HepG2 (cell line): ENCODE measurements around the gene DPP7. TPM values are rescaled to one million over a fixed set of nuclear protein-coding genes. Genes with fewer than 3 reads are reported as not detected.

Source experiments
- CC2D1A ChIP-seq: sonication (generic); formaldehyde crosslinking; IDR thresholded peaks from 2 replicates; pipeline ENCODE4 v1.8.1; 2023; ENCODE audit warnings: mild to moderate bottlenecking, missing genetic modification reagents
- CERS6 ChIP-seq: sonication (generic); formaldehyde crosslinking; IDR thresholded peaks from 2 replicates; pipeline ENCODE4 v1.5.0; 2020; ENCODE audit warnings: missing genetic modification reagents
- DRAP1 ChIP-seq: IDR thresholded peaks from 2 replicates; pipeline ENCODE4 v1.6.1; 2016; ENCODE audit warnings: missing genetic modification reagents, missing compliant biosample characterization
- ERF ChIP-seq: IDR thresholded peaks from 2 replicates; pipeline ENCODE4 v1.6.1; 2018; ENCODE audit warnings: missing biosample characterization, missing genetic modification reagents
- FOSL1 ChIP-seq: sonication (generic); formaldehyde crosslinking; IDR thresholded peaks from 2 replicates; pipeline ENCODE4 v1.9.0; 2021; ENCODE audit warnings: missing genetic modification reagents, borderline replicate concordance
- NFAT5 ChIP-seq: sonication (generic); formaldehyde crosslinking; IDR thresholded peaks from 2 replicates; pipeline ENCODE4 v1.4.0; 2020; ENCODE audit warnings: missing genetic modification reagents
- RAD51 ChIP-seq: fragments of 450-650 bp; IDR thresholded peaks from 2 replicates; pipeline ENCODE4 v1.6.1; 2016; ENCODE audit warnings: borderline replicate concordance
- SP4 ChIP-seq: sonication (generic); formaldehyde crosslinking; IDR thresholded peaks from 2 replicates; pipeline ENCODE4 v1.8.1; 2023; ENCODE audit warnings: mild to moderate bottlenecking, missing genetic modification reagents
- TP53 ChIP-seq: sonication (generic); formaldehyde crosslinking; conservative IDR thresholded peaks from 2 replicates; pipeline ENCODE4 v1.4.0; 2020; ENCODE audit warnings: missing genetic modification reagents
- ZFX ChIP-seq: sonication (generic); formaldehyde crosslinking; IDR thresholded peaks from 2 replicates; pipeline ENCODE4 v1.4.0; 2020; ENCODE audit warnings: mild to moderate bottlenecking, low read depth, missing genetic modification reagents, moderate library complexity
- ZKSCAN1 ChIP-seq: fragments of 150-350 bp; IDR thresholded peaks from 2 replicates; pipeline ENCODE4 v1.6.1; 2014; ENCODE audit warnings: low read length
- ZNF160 ChIP-seq: sonication (generic); formaldehyde crosslinking; IDR thresholded peaks from 2 replicates; pipeline ENCODE4 v1.8.0; 2022; ENCODE audit warnings: mild to moderate bottlenecking, inconsistent platforms, missing genetic modification reagents
- ZNF331 ChIP-seq: sonication (generic); formaldehyde crosslinking; IDR thresholded peaks from 2 replicates; pipeline ENCODE4 v1.4.0; 2020; ENCODE audit warnings: missing genetic modification reagents
- ZNF776 ChIP-seq: sonication (generic); formaldehyde crosslinking; IDR thresholded peaks from 2 replicates; pipeline ENCODE4 v1.4.0; 2020; ENCODE audit warnings: mild to moderate bottlenecking, missing genetic modification reagents
- polyA plus RNA-seq, 8 experiments: library from polyadenylated mRNA; depleted of rRNA in 3 of 8; stranded (reverse) in 7 of 8; unstranded in 1 of 8; fragments of >200 nt; fragmentation: Illumina TruSeq in 4 of 8; extraction: Trizol in 4 of 8; gene quantifications; 2 replicates each; pipeline versions ENCODE4 v1.2.1 to v1.2.3, GENCODE V29; 2011 to 2016; ENCODE audit warnings: low read depth in 4 of 8, missing spikeins in 1 of 8, mixed read lengths in 1 of 8; ENCODE audit not compliant: insufficient read depth in 1 of 8
- total RNA-seq, 5 experiments: library from RNA; depleted of rRNA; stranded (reverse); fragments of >200 nt; fragmentation: Illumina TruSeq; extraction: Trizol; gene quantifications; 2 replicates each; pipeline ENCODE4 v1.2.3, GENCODE V29; 2016; ENCODE audit warnings: low read depth in 1 of 5
- TF ChIP-seq, protein P1 (sequence below): sonication (generic); formaldehyde crosslinking; IDR thresholded peaks from 2 replicates; pipeline ENCODE4 v1.5.0; 2020; ENCODE audit warnings: mild to moderate bottlenecking, missing genetic modification reagents
- TF ChIP-seq, protein P2 (sequence below): sonication (generic); formaldehyde crosslinking; IDR thresholded peaks from 2 replicates; pipeline ENCODE4; 2020; ENCODE audit warnings: missing genetic modification reagents, mild to moderate bottlenecking, borderline replicate concordance

Gene DPP7
- total and polyA plus RNA-seq, 2 of the 13 experiments (the other 11 are each of a cell fraction or from before 2014, with no cell fraction given): 1.2 to 4.5 TPM

- no peak for TF ChIP-seq ERF (CRISPR knock-in tag)
- no peak for TF ChIP-seq RAD51
- no peak for TF ChIP-seq ZNF331 (CRISPR knock-in tag)
- TF ChIP-seq ZNF160 (CRISPR knock-in tag): no peak
- TF ChIP-seq ZNF776 (CRISPR knock-in tag): no peak
- no peak for TF ChIP-seq ZKSCAN1
- TF ChIP-seq, protein P1, sequence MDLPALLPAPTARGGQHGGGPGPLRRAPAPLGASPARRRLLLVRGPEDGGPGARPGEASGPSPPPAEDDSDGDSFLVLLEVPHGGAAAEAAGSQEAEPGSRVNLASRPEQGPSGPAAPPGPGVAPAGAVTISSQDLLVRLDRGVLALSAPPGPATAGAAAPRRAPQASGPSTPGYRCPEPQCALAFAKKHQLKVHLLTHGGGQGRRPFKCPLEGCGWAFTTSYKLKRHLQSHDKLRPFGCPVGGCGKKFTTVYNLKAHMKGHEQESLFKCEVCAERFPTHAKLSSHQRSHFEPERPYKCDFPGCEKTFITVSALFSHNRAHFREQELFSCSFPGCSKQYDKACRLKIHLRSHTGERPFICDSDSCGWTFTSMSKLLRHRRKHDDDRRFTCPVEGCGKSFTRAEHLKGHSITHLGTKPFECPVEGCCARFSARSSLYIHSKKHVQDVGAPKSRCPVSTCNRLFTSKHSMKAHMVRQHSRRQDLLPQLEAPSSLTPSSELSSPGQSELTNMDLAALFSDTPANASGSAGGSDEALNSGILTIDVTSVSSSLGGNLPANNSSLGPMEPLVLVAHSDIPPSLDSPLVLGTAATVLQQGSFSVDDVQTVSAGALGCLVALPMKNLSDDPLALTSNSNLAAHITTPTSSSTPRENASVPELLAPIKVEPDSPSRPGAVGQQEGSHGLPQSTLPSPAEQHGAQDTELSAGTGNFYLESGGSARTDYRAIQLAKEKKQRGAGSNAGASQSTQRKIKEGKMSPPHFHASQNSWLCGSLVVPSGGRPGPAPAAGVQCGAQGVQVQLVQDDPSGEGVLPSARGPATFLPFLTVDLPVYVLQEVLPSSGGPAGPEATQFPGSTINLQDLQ: peak; percentile 70; the same call in 1 of the 2 replicates
- no peak for TF ChIP-seq DRAP1 (CRISPR knock-in tag)
- TF ChIP-seq FOSL1: no peak
- TF ChIP-seq TP53 (CRISPR knock-in tag): no peak
- no peak for TF ChIP-seq CC2D1A (CRISPR knock-in tag)
- TF ChIP-seq SP4 (CRISPR knock-in tag): no peak
- 0 out of 2 replicates have a peak, but pooled peaks have one; percentile 43 for TF ChIP-seq ZFX (CRISPR knock-in tag)
- TF ChIP-seq, protein P2, sequence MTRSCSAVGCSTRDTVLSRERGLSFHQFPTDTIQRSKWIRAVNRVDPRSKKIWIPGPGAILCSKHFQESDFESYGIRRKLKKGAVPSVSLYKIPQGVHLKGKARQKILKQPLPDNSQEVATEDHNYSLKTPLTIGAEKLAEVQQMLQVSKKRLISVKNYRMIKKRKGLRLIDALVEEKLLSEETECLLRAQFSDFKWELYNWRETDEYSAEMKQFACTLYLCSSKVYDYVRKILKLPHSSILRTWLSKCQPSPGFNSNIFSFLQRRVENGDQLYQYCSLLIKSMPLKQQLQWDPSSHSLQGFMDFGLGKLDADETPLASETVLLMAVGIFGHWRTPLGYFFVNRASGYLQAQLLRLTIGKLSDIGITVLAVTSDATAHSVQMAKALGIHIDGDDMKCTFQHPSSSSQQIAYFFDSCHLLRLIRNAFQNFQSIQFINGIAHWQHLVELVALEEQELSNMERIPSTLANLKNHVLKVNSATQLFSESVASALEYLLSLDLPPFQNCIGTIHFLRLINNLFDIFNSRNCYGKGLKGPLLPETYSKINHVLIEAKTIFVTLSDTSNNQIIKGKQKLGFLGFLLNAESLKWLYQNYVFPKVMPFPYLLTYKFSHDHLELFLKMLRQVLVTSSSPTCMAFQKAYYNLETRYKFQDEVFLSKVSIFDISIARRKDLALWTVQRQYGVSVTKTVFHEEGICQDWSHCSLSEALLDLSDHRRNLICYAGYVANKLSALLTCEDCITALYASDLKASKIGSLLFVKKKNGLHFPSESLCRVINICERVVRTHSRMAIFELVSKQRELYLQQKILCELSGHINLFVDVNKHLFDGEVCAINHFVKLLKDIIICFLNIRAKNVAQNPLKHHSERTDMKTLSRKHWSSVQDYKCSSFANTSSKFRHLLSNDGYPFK (CRISPR knock-in tag): no peak; the same call in 1 of the 2 replicates
- TF ChIP-seq CERS6 (CRISPR knock-in tag): no peak
- no peak for TF ChIP-seq NFAT5
These were observed 28.5 kb downstream of the DPP7 start (continued) for GRCh38 chr9:137085920-137086530.
